Thyroid gland (tissue), 4 donors: ENCODE measurements around the gene CCDC14.

Experiments used
- POLR2A ChIP-seq, 2 donors: fragments of 450-650 bp; IDR thresholded peaks; one replicate each; pipeline ENCODE4 v1.6.1; 2017; ENCODE audit warnings: antibody characterized with exemption in 2 of 2, mild to moderate bottlenecking in 2 of 2, moderate library complexity in 1 of 2
- TF ChIP-seq, protein P1 (sequence below), 6 experiments: fragments of 200-600 bp in 3 of 6; fragments of 450-650 bp in 3 of 6; sonication (generic) in 3 of 6; IDR thresholded peaks; one replicate each; pipeline ENCODE4 v1.5.1; 2016 to 2019; ENCODE audit warnings: antibody characterized with exemption in 6 of 6, mild to moderate bottlenecking in 2 of 6, inconsistent platforms in 1 of 6, moderate library complexity in 1 of 6

DNA sequence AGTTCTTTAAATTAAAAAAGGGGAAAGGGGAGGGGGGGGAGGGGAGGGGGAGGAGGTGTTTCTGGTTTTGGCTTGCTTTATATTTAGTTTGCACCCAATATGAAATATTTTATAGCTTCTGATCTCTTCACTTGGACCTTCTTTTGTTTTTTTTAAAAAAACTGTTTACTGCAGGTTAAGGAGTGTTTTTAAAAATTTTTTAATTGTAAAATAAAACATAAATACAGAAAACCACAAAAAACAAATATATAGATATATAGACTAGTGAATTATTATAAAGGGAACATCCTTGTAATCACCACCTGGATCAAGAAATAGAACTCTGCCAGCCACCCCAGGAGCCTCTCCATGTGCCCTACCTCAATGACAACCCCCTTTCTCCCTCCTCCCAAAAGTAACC is 76.0 kb downstream of the CCDC14 start:
- TF ChIP-seq, protein P1, sequence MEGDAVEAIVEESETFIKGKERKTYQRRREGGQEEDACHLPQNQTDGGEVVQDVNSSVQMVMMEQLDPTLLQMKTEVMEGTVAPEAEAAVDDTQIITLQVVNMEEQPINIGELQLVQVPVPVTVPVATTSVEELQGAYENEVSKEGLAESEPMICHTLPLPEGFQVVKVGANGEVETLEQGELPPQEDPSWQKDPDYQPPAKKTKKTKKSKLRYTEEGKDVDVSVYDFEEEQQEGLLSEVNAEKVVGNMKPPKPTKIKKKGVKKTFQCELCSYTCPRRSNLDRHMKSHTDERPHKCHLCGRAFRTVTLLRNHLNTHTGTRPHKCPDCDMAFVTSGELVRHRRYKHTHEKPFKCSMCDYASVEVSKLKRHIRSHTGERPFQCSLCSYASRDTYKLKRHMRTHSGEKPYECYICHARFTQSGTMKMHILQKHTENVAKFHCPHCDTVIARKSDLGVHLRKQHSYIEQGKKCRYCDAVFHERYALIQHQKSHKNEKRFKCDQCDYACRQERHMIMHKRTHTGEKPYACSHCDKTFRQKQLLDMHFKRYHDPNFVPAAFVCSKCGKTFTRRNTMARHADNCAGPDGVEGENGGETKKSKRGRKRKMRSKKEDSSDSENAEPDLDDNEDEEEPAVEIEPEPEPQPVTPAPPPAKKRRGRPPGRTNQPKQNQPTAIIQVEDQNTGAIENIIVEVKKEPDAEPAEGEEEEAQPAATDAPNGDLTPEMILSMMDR (IDR thresholded peaks at IDR 0.05) = no peak
- TF ChIP-seq POLR2A (IDR thresholded peaks at IDR 0.05) = no peak
